GM12878 (cell line): ENCODE data around the gene LGALS3BP. TPM values are rescaled to one million over a fixed set of nuclear protein-coding genes. Genes with fewer than 3 reads are reported as not detected.

Source experiments
- ATAC-seq: fragments of 200-7000 bp; cut with Tn5 transposase; 3 replicates; pipeline ENCODE4 v1.9.1; 2020; ENCODE audit warnings: mild to moderate bottlenecking, moderate library complexity
- BruUV-seq: library from RNA; stranded (reverse); fragments of 400-500 nt; replicated peaks from 2 replicates; lab custom pipeline; 2021; lab: Mats Ljungman, UMichigan
- CTCF ChIA-PET: fragments of 300-600 bp; sonication (Branson Sonifier 250); formaldehyde crosslinking; extraction: SDS; loops from one replicate; lab custom pipeline; 2021; ENCODE audit warnings: inconsistent platforms; lab: Yijun Ruan, JAX
- POLR2A ChIA-PET: fragments of 350-600 bp; formaldehyde crosslinking; extraction: SDS; loops from one replicate; lab custom pipeline; 2021; ENCODE audit warnings: inconsistent platforms; lab: Charles Lee
- RAD21 ChIA-PET: fragments of 300-600 bp; sonication (Branson Sonifier 250); formaldehyde crosslinking; loops from one replicate; lab custom pipeline; 2023; ENCODE audit warnings: antibody characterized with exemption; ENCODE audit not compliant: unreplicated experiment; lab: Charles Lee
- SMC1A ChIA-PET: fragments of 300-600 bp; sonication (Branson Sonifier 250); formaldehyde crosslinking; loops from one replicate; lab custom pipeline; 2023; ENCODE audit not compliant: unreplicated experiment, uncharacterized antibody; lab: Charles Lee
- DNase-seq: peaks from one replicate; pipeline ENCODE4 v3.0.0-alpha.2; 2011; ENCODE audit warnings: low read depth, low spot score
- FAIRE-seq: peaks from 3 replicates; lab custom pipeline; 2011; peaks lifted over from hg19 to GRCh38; lab: Jason Lieb, UNC
- H2AFZ ChIP-seq: 2 replicates; pipeline ENCODE4 v1.6.0; 2011; ENCODE audit warnings: low read depth, low read length, control low read depth; ENCODE audit not compliant: control insufficient read depth
- H3K27ac ChIP-seq: 2 replicates; pipeline ENCODE4 v1.5.1; 2011; ENCODE audit warnings: control low read depth; ENCODE audit not compliant: control insufficient read depth, insufficient read depth
- H3K27me3 ChIP-seq, 2 experiments: replicated peaks in 1 of 2; 2 replicates each; pipeline versions ENCODE4 v1.6.0 to v1.6.1; 2011; ENCODE audit warnings: low read length in 1 of 2; ENCODE audit not compliant: control insufficient read depth in 2 of 2, insufficient read depth in 2 of 2
- H3K36me3 ChIP-seq, 2 experiments: 2 replicates each; pipeline ENCODE4 v1.5.1; 2011; ENCODE audit warnings: low read length in 1 of 2; ENCODE audit not compliant: control insufficient read depth in 2 of 2, insufficient read depth in 2 of 2
- H3K4me1 ChIP-seq: 2 replicates; pipeline ENCODE4 v1.6.1; 2011; ENCODE audit warnings: mild to moderate bottlenecking, low read length, moderate library complexity, mixed read lengths; ENCODE audit not compliant: control insufficient read depth, insufficient read depth
- H3K4me2 ChIP-seq: 2 replicates; pipeline ENCODE4 v1.6.0; 2011; ENCODE audit warnings: control low read depth; ENCODE audit not compliant: control insufficient read depth, insufficient read depth
- H3K4me3 ChIP-seq: fragments of 200-600 bp; sonication (generic); 2 replicates; pipeline ENCODE4 v1.5.1; 2016
- H3K79me2 ChIP-seq: 2 replicates; pipeline ENCODE4 v1.6.0; 2011; ENCODE audit warnings: low read length; ENCODE audit not compliant: control insufficient read depth, insufficient read depth
- H3K9ac ChIP-seq: 2 replicates; pipeline ENCODE4 v1.8.0; 2011; ENCODE audit warnings: low read length, control low read depth, mixed read lengths; ENCODE audit not compliant: control insufficient read depth, insufficient read depth
- H3K9me3 ChIP-seq: replicated peaks from 3 replicates; pipeline ENCODE4 v1.5.1; 2011; ENCODE audit warnings: mild to moderate bottlenecking, low read length; ENCODE audit not compliant: control insufficient read depth, insufficient read depth
- H4K20me1 ChIP-seq: 2 replicates; pipeline ENCODE4 v1.6.0; 2011; ENCODE audit not compliant: control insufficient read depth, insufficient read depth
- CUX1 ChIP-seq: IDR thresholded peaks from 2 replicates; pipeline ENCODE4 v1.6.1; 2012; ENCODE audit warnings: improper control_type of control experiment, low read depth, low read length; ENCODE audit not compliant: insufficient replicate concordance
- ESRRA ChIP-seq: IDR thresholded peaks from 2 replicates; pipeline ENCODE4 v1.6.1; 2012; ENCODE audit warnings: mild to moderate bottlenecking, low read length, improper control_type of control experiment
- ETV6 ChIP-seq, 2 experiments: fragments of 450-650 bp in 1 of 2; IDR thresholded peaks in 1 of 2; conservative IDR thresholded peaks in 1 of 2; 2 replicates each; pipeline ENCODE4 v1.6.1; 2014; ENCODE audit warnings: antibody characterized with exemption in 1 of 2, borderline replicate concordance in 1 of 2, low read depth in 1 of 2, mild to moderate bottlenecking in 1 of 2, moderate library complexity in 1 of 2
- POLR2A ChIP-seq: IDR thresholded peaks from 2 replicates; pipeline ENCODE4 v1.6.1; 2011; ENCODE audit warnings: low read depth, mild to moderate bottlenecking, low read length
- WRNIP1 ChIP-seq: IDR thresholded peaks from 2 replicates; pipeline ENCODE4 v1.6.1; 2011; ENCODE audit warnings: low read depth, low read length, improper control_type of control experiment, borderline replicate concordance
- WGBS: methylation state at CpG from one replicate; pipeline ENCODE4 v1.1.6; 2016; ENCODE audit warnings: low lambda C conversion rate; ENCODE audit not compliant: insufficient replicate concordance, insufficient coverage; ENCODE audit errors: missing lambda C conversion rate; 5-methylcytosine and 5-hydroxymethylcytosine counted together
- in situ Hi-C: fragments of 300-500 bp; cut with MboI; formaldehyde crosslinking; loops from 9 replicates; pipeline ENCODE4 v1.14.3; 2018; ENCODE audit warnings: mixed read lengths
- intact Hi-C: fragments of 100-400 bp; cut with micrococcal nuclease; formaldehyde crosslinking; loops from one replicate; pipeline ENCODE4 v1.14.2; 2022; ENCODE audit not compliant: unreplicated experiment
- polyA plus RNA-seq, 11 experiments: library from polyadenylated mRNA; depleted of rRNA in 4 of 11; unstranded in 6 of 11; stranded (reverse) in 5 of 11; fragments of >200 nt; fragmentation: Nextera tagmentation in 4 of 11; fragmentation: Illumina TruSeq in 1 of 11; extraction: Ambion mirVana in 4 of 11; extraction: Trizol in 1 of 11; gene quantifications; 1 replicate in 1 of 11; 2 replicates in 10 of 11; pipeline versions ENCODE4 v1.2.1 to v1.2.3, GENCODE V29; 2011 to 2016; ENCODE audit warnings: inconsistent platforms in 2 of 11, missing spikeins in 2 of 11, low read depth in 1 of 11
- total RNA-seq, 4 experiments: library from RNA; depleted of rRNA in 3 of 4; stranded (reverse); fragments of >200 nt in 3 of 4; fragmentation: Illumina TruSeq in 1 of 4; extraction: Trizol in 1 of 4; gene quantifications; 2 replicates each; pipeline versions ENCODE4 v1.2.1 to v1.2.3, GENCODE V29; 2013 to 2021

LGALS3BP gene
- total and polyA plus RNA-seq, 10 of the 15 experiments (the other 5 are each of a cell fraction or from before 2014, with no cell fraction given): 0.52 to 5.2 (median 1.9) TPM

GRCh38 chr17:79007504-79008381 is 28.0 kb upstream of the LGALS3BP start:
- ChIA-PET CTCF (interaction anchor here (0.8 to 1.0 kb wide), 3 partner anchors 12 to 393 kb away, joined by 3 read pairs; no protein-coding TSS in a partner anchor), RAD21 (no interaction called here), SMC1A (no interaction called here), POLR2A (no interaction called here)
- TF ChIP-seq ETV6 (conservative IDR thresholded peaks at IDR 0.05 in 1 of 2, IDR thresholded peaks at IDR 0.05 in 1 of 2; ENCODE audit: borderline replicate concordance in 1 of 2, low read depth in 1 of 2): no peak
- no peak for TF ChIP-seq ESRRA
- TF ChIP-seq POLR2A: peak; percentile 5; the same call in 1 of the 2 replicates
- no peak for TF ChIP-seq CUX1
- no peak for TF ChIP-seq WRNIP1
- H3K9me3 ChIP-seq: no peaks in the 10 kb centered on the region
- H3K4me1 ChIP-seq: peaks cover 8% of the 10 kb centered on the region
- no peak overlapping the region for H3K27ac ChIP-seq
- DNase-seq (no peak), FAIRE-seq (no peak), ATAC-seq (no peak)
- peak overlapping the region; percentile 95 for H3K4me2 ChIP-seq
- in situ Hi-C loops (no loop called here), intact Hi-C loops (no loop called here)
- no peaks in the 10 kb centered on the region; a peak in 1 of 4 replicates for H3K27me3 ChIP-seq
- 86% methylated on average over 21 of the region's 21 CpGs for WGBS
- H3K4me3 ChIP-seq: peak overlapping the region; percentile 99
- H2AFZ ChIP-seq: no peak overlapping the region
- no peaks in the 10 kb centered on the region; the same call in 1 of the 2 replicates for H4K20me1 ChIP-seq
- H3K79me2 ChIP-seq: peaks cover 35% of the 10 kb centered on the region
- no TSS peak for BruUV-seq
- no peaks in the 10 kb centered on the region; a peak in 1 of 4 replicates for H3K36me3 ChIP-seq
- H3K9ac ChIP-seq: no peak overlapping the region
